ENCODE data around the gene RASGRF2.

The RASGRF2 gene

GRCh38 chr5:81213070-81213469 lies 252.9 kb downstream of the RASGRF2 start:
- DNase-seq, result no peak

DNA sequence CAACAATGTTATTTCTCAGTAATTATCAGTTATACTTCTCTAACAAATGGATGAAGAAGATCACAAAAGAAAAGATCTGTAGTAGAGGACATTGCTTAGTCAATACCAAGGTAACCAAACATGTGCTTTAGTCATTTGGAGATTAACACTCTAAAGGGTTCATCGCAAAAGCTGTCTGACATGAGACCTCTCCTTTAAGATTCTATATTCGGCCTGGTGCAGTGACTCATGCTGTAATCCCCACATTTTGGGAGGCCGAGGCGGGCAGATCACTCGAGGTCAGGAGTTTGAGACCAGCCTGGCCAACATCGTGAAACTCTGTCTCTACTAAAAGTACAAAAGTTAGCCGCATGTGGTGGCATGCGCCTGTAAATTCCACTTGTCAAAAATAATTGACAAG lies 254.7 kb downstream of the RASGRF2 start:
- no peak for DNase-seq

- DNase-seq, result no peak
Observed at GRCh38 chr5:81216152-81216551, 256.0 kb downstream of the RASGRF2 start.

DNA sequence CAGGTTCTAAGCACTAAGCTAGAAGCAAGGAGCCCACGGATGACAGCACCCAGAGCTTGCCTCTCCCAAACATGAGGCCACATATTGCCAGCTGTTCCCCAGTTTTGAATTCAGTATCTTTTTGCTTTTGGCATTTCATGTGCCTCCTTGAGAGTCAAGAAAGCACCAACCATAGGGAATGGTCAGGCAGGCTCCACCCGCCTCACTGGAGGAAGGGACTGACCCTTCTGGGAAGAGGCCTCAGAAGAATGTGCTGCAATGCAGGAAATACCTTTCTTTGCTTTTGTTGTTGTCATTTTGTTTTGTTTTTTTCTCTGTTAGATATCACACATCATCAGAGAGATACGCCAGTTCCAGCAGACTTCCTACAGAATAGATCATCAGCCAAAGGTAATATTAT lies 259.2 kb downstream of the RASGRF2 start:
- DNase-seq, result no peak

GRCh38 chr5:81222285-81222684 lies 262.1 kb downstream of the RASGRF2 start:
- no peak for DNase-seq

DNA sequence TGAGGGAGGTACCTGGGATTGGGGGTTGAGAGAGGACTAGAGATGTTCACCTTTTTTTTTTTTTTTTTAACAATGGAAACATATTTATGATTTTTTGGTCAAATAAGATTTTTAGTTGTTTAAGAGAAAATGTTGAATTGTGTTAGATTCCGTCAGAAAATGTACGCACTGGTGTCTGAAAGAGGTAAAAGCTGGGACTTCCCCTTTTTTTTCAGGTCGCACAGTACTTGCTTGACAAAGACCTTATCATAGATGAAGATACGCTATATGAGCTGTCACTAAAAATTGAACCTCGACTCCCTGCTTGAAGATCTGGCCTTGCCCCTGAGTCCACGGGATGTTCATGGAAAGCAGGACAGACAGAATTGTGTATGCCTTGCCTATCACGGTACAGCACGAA lies 265.3 kb downstream of the RASGRF2 start:
- no peak for DNase-seq

- DNase-seq, result no peak
Observed at GRCh38 chr5:81226286-81226685, 266.1 kb downstream of the RASGRF2 start.

DNA sequence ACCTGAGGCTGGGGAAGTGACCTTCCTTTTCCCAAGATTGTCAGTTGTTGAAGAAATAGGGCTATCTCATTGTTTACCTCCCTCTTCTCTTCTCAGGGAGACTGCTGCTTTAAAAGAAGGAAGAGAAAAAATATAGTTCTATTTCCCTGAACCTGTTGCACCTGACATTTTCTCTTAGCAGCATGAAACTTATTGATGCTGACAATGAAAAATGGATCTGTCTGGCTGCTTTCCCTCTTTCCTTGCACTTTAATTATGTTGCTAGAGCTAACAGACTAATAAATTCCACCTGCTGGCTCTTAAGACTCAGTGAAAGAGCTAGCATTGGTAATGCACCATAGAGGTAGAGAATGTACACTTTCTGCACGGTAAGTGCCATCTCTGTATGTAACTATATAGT lies 266.8 kb downstream of the RASGRF2 start:
- no peak for DNase-seq

- no peak for DNase-seq
Observed at GRCh38 chr5:81228084-81228483, 267.9 kb downstream of the RASGRF2 start.

DNA sequence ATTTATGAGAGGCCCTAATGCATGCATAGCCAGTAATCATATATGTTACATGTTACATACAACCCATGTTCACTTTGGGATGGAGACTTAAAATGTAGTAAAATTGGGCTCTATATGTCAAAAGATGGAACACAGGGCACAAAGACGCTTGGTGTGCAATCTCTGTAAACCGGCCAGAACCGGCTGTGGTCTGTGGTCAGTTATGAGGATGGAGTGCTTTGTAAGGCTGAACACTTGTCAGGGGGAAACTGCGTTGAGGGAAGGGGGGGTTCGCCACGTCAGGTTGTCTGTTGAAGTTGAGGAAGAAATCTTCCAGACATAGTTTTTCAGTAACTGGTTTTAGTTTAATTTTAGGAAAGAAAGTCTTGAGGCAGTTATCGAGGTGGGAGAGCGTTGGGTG lies 270.3 kb downstream of the RASGRF2 start:
- DNase-seq, result no peak

- no peak for DNase-seq
Observed at GRCh38 chr5:81232464-81233079, 272.4 kb downstream of the RASGRF2 start.

DNA sequence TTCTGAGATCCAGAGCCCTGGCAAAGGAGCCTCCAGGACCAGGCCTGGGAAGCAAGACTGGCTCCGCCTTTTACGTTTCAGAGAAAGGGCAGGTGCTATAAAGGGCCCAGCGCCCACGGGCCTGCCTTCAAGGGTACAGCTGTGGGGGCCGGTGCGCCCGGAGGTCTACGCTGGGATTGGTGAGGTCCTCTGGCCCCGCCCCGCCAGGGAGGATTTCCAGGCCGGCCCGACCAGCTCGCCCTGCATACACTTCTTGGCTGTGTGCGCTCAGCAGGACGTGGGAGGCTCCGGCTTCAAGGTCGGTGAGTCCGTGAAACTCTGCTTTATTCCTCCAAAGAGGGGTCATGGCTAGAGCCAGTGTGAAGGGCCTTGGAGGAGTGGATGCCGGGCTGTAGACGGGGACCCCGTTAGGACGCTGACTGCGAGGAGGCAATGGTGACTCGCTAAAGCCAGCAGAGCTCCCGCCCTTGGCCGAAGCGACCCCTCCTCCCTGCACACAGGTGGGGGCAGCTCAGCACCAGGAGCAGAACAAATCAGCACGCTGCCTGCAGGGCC lies 273.0 kb downstream of the RASGRF2 start, which contains the start of gene CKMT2:
CKMT2 (plus strand) TSS at position 243 of the 555 bp plus-strand sequence. CDS start 17,811 bp downstream, outside the sequence.
- DNase-seq, result no peak

DNA sequence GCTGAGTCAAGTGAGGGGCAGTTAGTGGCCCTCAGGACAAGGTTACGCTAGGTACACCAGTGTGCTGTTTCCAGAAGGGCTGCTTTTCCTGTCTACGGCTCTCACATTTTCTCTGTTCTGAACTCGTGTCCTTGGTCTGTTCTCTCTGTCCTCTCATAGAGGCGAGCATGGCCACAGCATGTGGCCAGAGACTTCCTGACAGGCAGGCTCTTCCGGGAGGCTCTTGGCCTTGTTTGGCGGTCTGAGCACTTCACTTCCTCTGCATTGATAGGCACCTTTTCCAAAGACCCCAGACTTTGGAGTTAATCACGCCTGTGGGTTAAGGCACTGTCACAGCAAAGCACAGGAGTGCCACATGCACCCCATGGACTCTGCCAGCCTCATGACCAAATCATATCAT lies 274.1 kb downstream of the RASGRF2 start:
- DNase-seq, result no peak

GRCh38 chr5:81234801-81235200 lies 274.6 kb downstream of the RASGRF2 start:
- DNase-seq, result no peak

- DNase-seq, result no peak
Observed at GRCh38 chr5:81235287-81236072, 275.3 kb downstream of the RASGRF2 start.

DNA sequence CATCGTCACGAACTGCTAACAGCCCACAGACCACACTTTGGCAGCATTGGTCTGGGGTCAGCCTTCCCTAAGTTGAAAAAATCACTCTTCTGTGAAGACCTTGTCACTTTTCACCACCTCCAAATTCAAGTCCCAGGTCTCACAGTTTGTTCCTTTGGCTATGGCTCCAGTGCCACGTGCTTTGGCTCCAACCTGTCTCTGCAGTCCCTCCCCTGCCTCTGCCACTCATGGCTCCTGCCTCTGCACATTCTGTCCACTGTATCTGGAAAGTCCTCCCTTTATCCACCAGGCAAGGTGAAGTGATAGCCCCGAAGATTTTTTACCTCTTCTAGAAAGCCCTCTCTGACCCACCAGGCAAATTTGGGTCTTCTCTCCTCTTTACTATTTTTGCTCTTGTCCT lies 278.3 kb downstream of the RASGRF2 start:
- DNase-seq, result no peak

GRCh38 chr5:81239613-81240012 lies 279.4 kb downstream of the RASGRF2 start:
- DNase-seq, result no peak

DNA sequence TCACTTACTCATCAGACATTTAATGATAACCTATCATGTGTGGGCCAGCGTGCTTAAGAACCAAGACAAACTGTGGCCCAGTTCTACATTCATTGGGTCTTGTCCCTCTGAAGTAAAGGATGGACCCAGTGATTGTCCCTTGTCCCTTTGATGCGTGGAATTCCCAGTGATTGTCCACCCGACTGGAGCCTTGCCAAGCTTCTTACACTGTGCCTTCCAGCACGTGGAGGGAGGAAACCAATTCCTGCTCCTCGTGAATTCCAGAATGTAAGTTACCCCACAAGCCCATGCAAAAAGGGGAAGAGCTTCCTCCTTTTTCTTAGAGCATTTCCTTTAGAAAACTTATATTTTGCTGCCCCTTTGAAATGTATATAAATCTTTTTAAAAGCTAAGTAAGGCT lies 280.8 kb downstream of the RASGRF2 start:
- no peak for DNase-seq

GRCh38 chr5:81241961-81242648 lies 281.9 kb downstream of the RASGRF2 start:
- no peak for DNase-seq

DNA sequence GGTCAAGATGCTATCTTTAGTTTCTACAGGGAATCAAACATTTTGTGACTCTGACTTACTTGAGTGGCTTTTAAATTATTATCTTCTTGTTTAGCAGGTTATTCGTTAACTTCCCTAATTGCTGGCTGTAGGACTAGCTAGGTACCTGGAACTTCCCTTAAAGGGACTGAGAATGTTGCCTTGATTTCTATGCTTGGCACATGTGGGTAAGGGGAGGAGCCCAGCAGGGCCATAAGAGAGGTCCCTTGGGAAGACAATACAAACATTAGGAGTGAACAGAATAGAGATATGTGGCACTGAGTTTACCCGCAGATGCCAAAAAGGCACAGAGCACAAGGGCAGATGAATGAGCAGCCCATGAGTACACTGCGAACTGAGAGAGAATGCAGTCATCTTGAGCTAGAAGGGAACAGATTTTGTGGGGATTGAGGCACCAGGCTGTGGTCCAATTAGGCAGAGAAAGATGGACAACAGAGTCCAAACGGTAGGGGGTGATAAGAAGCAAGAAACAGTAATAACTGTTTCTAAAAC lies 282.8 kb downstream of the RASGRF2 start:
- no peak for DNase-seq

DNA sequence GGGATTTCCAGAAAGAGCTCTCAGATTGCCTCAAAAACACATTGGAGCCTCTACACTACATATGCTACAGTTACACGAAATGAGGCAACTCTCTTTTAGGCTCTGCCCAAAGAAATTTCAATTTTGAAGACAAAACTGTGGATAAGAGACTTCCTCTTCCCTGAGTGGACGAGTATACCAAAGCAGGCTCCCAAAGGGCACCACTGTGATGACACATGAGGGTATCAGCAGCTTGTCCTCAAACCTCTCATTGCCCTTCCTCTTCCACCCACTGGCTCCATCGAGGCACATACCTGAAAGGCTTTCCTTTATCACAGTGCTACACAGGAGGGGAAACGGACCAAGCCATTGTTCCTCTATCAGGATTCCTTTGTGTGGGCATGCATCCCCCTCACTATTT lies 284.3 kb downstream of the RASGRF2 start:
- DNase-seq, result no peak

- no peak for DNase-seq
Observed at GRCh38 chr5:81245871-81246235, 285.7 kb downstream of the RASGRF2 start.

DNA sequence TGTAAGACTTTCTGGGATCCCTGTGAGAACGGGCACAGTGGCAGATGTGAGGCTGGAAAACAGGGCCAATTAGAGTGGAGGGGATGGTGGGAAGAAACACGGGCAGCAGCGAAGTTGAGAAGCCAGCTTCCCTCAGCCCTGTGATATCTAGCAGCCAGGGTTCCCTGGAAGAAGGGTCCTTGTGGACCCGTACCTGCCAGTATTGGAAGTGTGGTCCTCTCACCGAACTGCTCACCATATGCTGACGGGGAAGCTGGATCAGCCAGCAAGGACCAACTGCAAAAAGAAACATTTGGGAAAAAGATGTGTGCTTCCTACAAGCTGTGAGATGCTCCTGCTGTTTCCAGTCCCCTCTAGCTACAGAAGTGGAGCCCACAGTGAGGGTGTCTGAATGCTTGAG lies 286.5 kb downstream of the RASGRF2 start:
- no peak for DNase-seq
